A549 (cell line): Measurements from ENCODE around the gene NOP53. TPM values are rescaled to one million over a fixed set of nuclear protein-coding genes. Genes with fewer than 3 reads are reported as not detected.
A peak's percentile ranks its signal among the peaks of the same experiment; 100 is the strongest.
"Not testable (repeated sequence)": the region's sequence is repeated elsewhere in the genome, so short reads cannot be mapped to it uniquely, and the experiment has no call there.

Experiments
- ATAC-seq, 2 experiments: fragments of 200-7000 bp in 1 of 2; fragments of >200 bp in 1 of 2; cut with Nextera tagmentation in 1 of 2; cut with Tn5 transposase in 1 of 2; 3 replicates each; pipeline versions ENCODE4 v1.8.0 to v1.9.1; 2018 to 2020; ENCODE audit warnings: mild to moderate bottlenecking in 1 of 2, moderate library complexity in 1 of 2
- CTCF ChIA-PET: fragments of 300-600 bp; sonication (Branson Sonifier 250); formaldehyde crosslinking; extraction: SDS; loops from one replicate; lab custom pipeline; 2021; ENCODE audit warnings: antibody characterized with exemption, inconsistent platforms; lab: Yijun Ruan, JAX
- POLR2A ChIA-PET: fragments of 350-600 bp; formaldehyde crosslinking; extraction: SDS; loops from one replicate; lab custom pipeline; 2021; ENCODE audit warnings: antibody characterized with exemption, inconsistent platforms; lab: Yijun Ruan, JAX
- DNase-seq, 2 experiments: peaks; one replicate each; pipeline versions ENCODE4 v3.0.0 to v3.0.0-alpha.2; 2011 to 2016; ENCODE audit warnings: low read depth in 1 of 2, low spot score in 1 of 2
- FAIRE-seq: peaks from 2 replicates; lab custom pipeline; 2011; peaks lifted over from hg19 to GRCh38; lab: Jason Lieb, UNC
- H3K27ac ChIP-seq, 2 experiments: fragments of >200 bp; sonication (Bioruptor Twin); formaldehyde crosslinking; 3 replicates each; pipeline ENCODE4 v1.5.1; 2016 to 2017
- H3K4me1 ChIP-seq: fragments of >200 bp; sonication (Bioruptor Twin); formaldehyde crosslinking; 3 replicates; pipeline ENCODE4 v1.6.1; 2016
- H3K4me2 ChIP-seq: fragments of >200 bp; sonication (Bioruptor Twin); formaldehyde crosslinking; 3 replicates; pipeline ENCODE4 v1.6.1; 2016
- H3K4me3 ChIP-seq: fragments of >200 bp; sonication (Bioruptor Twin); formaldehyde crosslinking; 3 replicates; pipeline ENCODE4 v1.5.1; 2016
- H3K9me3 ChIP-seq: fragments of >200 bp; sonication (Bioruptor Twin); formaldehyde crosslinking; 3 replicates; pipeline ENCODE4 v1.6.1; 2016
- CBX2 ChIP-seq: fragments of 200-600 bp; sonication (generic); IDR thresholded peaks from 2 replicates; pipeline ENCODE4 v1.6.1; 2016; ENCODE audit warnings: low read depth, mild to moderate bottlenecking, borderline replicate concordance
- CEBPB ChIP-seq, 2 experiments: fragments of >200 bp in 1 of 2; sonication (Bioruptor Twin) in 1 of 2; formaldehyde crosslinking in 1 of 2; IDR thresholded peaks; 2 replicates each; pipeline ENCODE4 v1.6.1; 2012 to 2016
- CHD4 ChIP-seq: fragments of 200-600 bp; sonication (generic); IDR thresholded peaks from 2 replicates; pipeline ENCODE4 v1.6.1; 2016; ENCODE audit warnings: antibody characterized with exemption, mild to moderate bottlenecking, borderline replicate concordance
- CTCF ChIP-seq: fragments of >200 bp; sonication (Bioruptor Twin); formaldehyde crosslinking; IDR thresholded peaks from 3 replicates; pipeline ENCODE4 v1.5.1; 2016
- JUN ChIP-seq, 2 experiments: fragments of >200 bp; sonication (Bioruptor Twin); formaldehyde crosslinking; IDR thresholded peaks; 2 replicates in 1 of 2; 3 replicates in 1 of 2; pipeline ENCODE4 v1.6.1; 2016 to 2017
- KDM5A ChIP-seq: fragments of 200-600 bp; sonication (generic); IDR thresholded peaks from 2 replicates; pipeline ENCODE4 v1.6.1; 2016; ENCODE audit warnings: antibody characterized with exemption, mild to moderate bottlenecking
- MAFK ChIP-seq: fragments of 450-650 bp; IDR thresholded peaks from 2 replicates; pipeline ENCODE4 v1.6.1; 2014; ENCODE audit not compliant: partially characterized antibody
- POLR2AphosphoS2 ChIP-seq: conservative IDR thresholded peaks from 2 replicates; pipeline ENCODE4 v1.6.1; 2012; ENCODE audit warnings: low read length, improper control_type of control experiment, inconsistent platforms
- RAD21 ChIP-seq, 2 experiments: fragments of >200 bp in 1 of 2; sonication (Bioruptor Twin) in 1 of 2; formaldehyde crosslinking in 1 of 2; IDR thresholded peaks in 1 of 2; conservative IDR thresholded peaks in 1 of 2; 2 replicates in 1 of 2; 3 replicates in 1 of 2; pipeline ENCODE4 v1.6.1; 2012 to 2018; ENCODE audit warnings: inconsistent platforms in 1 of 2
- SMC3 ChIP-seq: fragments of >200 bp; sonication (Bioruptor Twin); formaldehyde crosslinking; IDR thresholded peaks from 3 replicates; pipeline ENCODE4 v1.6.1; 2018; ENCODE audit warnings: inconsistent platforms
- WGBS: methylation state at CpG from one replicate; pipeline ENCODE4 v1.1.6; 2017; ENCODE audit errors: missing lambda C conversion rate; 5-methylcytosine and 5-hydroxymethylcytosine counted together
- polyA plus RNA-seq, 4 experiments: library from polyadenylated mRNA; depleted of rRNA in 3 of 4; stranded (reverse); fragments of >200 nt; fragmentation: RNase III in 1 of 4; extraction: RNeasy Plus Mini Kit Qiagen cat#74134 plus additional on column Dnase treatment in 1 of 4; gene quantifications; 2 replicates in 3 of 4; 3 replicates in 1 of 4; pipeline ENCODE4 v1.2.3, GENCODE V29; 2011 to 2017
- TF ChIP-seq, protein P1 (sequence below): IDR thresholded peaks from 2 replicates; pipeline ENCODE4 v1.6.1; 2012

The NOP53 gene
- polyA plus RNA-seq, 2 of the 4 experiments (the other 2 are of a cell fraction), result 135 to 182 TPM

DNA sequence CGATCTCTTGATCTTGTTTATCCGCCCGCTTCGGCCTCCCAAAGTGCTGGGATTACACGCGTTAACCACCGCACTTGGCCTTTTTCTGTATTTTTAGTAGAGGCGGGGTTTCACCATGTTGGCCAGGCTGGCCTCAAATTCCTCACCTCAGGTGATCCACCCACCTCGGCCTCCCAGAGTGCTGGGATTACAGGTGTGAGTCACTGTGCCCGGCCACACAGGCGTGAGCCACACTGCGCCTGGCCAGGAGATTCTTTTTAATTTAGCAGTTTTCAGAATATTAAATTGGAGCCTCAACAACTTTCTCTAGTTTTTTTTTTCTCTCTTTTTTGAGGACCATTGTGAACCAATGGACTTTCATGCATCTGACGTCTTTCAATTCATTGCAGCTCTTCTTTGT, 44.5 kb downstream of the NOP53 start:
- FAIRE-seq, ATAC-seq, H3K4me1 ChIP-seq, H3K4me3 ChIP-seq, H3K4me2 ChIP-seq, H3K9me3 ChIP-seq, DNase-seq, H3K27ac ChIP-seq: not testable (repeated sequence)
- 87% methylated on average over 13 of the region's 13 CpGs for WGBS
- ChIA-PET POLR2A (interaction anchor here (0.7 kb wide), 2 partner anchors 12 to 66 kb away, joined by 3 read pairs; no protein-coding TSS in a partner anchor), CTCF (interaction anchor here (0.6 to 9.8 kb wide), 32 partner anchors 9 to 966 kb away, joined by 3 to 133 read pairs (median 5); partner anchors contain the start of genes CRX, EHD2 and SLC8A2)

DNA sequence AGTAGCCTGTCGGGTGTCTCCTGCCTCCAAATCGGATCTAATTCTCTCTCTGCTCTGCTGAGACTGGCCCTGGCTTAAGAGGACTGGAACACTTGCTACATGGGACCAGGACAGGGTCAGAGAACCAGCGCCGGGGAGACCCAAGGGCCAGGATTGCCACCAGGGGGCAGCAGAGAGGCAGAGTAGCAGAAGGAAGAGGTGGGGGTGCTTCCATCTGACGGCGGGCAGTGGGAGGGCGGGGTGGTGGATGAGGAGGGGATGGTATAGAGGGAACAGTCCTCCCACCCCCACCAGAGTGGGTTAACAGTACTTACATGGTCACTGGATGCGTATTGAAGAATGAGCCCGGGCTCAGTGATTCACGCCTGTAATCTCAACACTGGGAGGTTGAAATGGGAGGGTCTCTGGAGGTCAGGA, 45.1 kb downstream of the NOP53 start:
- FAIRE-seq (no peak), ATAC-seq (peak; percentile 91), DNase-seq (peak; percentile 85 to 94)
- WGBS, result 21% methylated on average over 8 of the region's 10 CpGs
- H3K4me2 ChIP-seq, result no peak overlapping the region
- CTCF ChIA-PET, result interaction anchor here (0.6 to 9.8 kb wide), 34 partner anchors 9 to 623 kb away, joined by 3 to 133 read pairs (median 5); partner anchors contain the start of genes CRX and EHD2
- TF ChIP-seq SMC3 (peak; percentile 57), CBX2 (no peak), CTCF (peak; percentile 86), RAD21 (conservative IDR thresholded peaks at IDR 0.05 in 1 of 2, IDR thresholded peaks at IDR 0.05 in 1 of 2) (peak; percentile 28 to 46; a peak in 2 of 5 replicates)
- TF ChIP-seq, protein P1, sequence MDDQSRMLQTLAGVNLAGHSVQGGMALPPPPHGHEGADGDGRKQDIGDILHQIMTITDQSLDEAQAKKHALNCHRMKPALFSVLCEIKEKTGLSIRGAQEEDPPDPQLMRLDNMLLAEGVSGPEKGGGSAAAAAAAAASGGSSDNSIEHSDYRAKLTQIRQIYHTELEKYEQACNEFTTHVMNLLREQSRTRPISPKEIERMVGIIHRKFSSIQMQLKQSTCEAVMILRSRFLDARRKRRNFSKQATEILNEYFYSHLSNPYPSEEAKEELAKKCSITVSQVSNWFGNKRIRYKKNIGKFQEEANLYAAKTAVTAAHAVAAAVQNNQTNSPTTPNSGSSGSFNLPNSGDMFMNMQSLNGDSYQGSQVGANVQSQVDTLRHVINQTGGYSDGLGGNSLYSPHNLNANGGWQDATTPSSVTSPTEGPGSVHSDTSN, result no peak
- H3K27ac ChIP-seq, result no peak overlapping the region
- POLR2A ChIA-PET, result interaction anchor here (0.7 kb wide), 2 partner anchors 12 to 67 kb away, joined by 3 read pairs; no protein-coding TSS in a partner anchor
- H3K4me3 ChIP-seq, result no peak overlapping the region
- H3K9me3 ChIP-seq, result peaks cover 7% of the 10 kb centered on the region; the same call in 2 of the 3 replicates
- no peaks in the 10 kb centered on the region for H3K4me1 ChIP-seq

- ChIA-PET POLR2A (no interaction called here), CTCF (interaction anchor here (0.6 to 9.8 kb wide), 10 partner anchors 11 to 359 kb away, joined by 3 to 133 read pairs (median 36); partner anchors contain the start of gene EHD2)
- FAIRE-seq (no peak), ATAC-seq (no peak), DNase-seq (no peak)
- WGBS, result 72% methylated on average over 1 of the region's 1 CpG
- H3K27ac ChIP-seq, result no peak overlapping the region
- TF ChIP-seq POLR2AphosphoS2 (no peak), MAFK (no peak), CHD4 (no peak), CEBPB (IDR thresholded peaks at IDR 0.05) (no peak)
- H3K4me1 ChIP-seq, result no peaks in the 10 kb centered on the region
- no peak overlapping the region for H3K4me2 ChIP-seq
- H3K9me3 ChIP-seq, result peaks cover 7% of the 10 kb centered on the region; the same call in 2 of the 3 replicates
- H3K4me3 ChIP-seq, result no peak overlapping the region
Measured at GRCh38 chr19:47792616-47793015, 47.3 kb downstream of the NOP53 start.

DNA sequence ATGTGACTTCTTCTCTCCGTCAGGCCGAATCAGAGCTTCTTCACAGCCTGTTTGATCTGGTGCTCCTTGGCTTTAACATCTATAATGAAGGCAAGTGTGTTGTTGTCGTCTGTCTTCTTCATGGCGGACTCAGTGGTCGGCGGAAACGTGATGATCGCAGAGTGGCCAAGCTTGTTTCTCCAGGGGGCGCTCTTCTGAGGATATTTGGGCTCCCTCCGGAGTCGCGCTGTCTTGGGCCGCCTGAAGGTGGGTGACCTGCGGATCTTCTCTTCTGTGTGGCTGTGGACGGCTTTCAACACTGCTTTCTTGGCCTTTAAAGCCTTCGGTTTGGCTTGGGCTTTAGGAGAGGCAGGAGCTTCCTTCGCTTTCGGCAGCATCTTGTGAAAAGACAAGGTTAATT, 49.2 kb downstream of the NOP53 start:
- POLR2A ChIA-PET, result no interaction called here
- FAIRE-seq (no peak), DNase-seq (peak in 1 of 2 experiments; percentile 35), ATAC-seq (no peak)
- no peak for TF ChIP-seq KDM5A
- no peak for TF ChIP-seq JUN (IDR thresholded peaks at IDR 0.05)
- TF ChIP-seq CTCF, result 0 out of 3 replicates have a peak, but pooled peaks have one; percentile 9
- no peak overlapping the region for H3K4me3 ChIP-seq
- no peaks in the 10 kb centered on the region for H3K4me1 ChIP-seq
- CTCF ChIA-PET, result interaction anchor here (0.6 to 2.3 kb wide), 13 partner anchors 12 to 358 kb away, joined by 3 to 9 read pairs (median 5); no protein-coding TSS in a partner anchor
- H3K4me2 ChIP-seq, result no peak overlapping the region
- H3K9me3 ChIP-seq, result peaks cover 7% of the 10 kb centered on the region; the same call in 2 of the 3 replicates
- no peak overlapping the region for H3K27ac ChIP-seq
- 88% methylated on average over 18 of the region's 18 CpGs for WGBS
